Ovary (tissue), 3 donors: Measurements from ENCODE around the gene LYL1.

ENCODE experiments used
- CTCF ChIP-seq, 3 donors: fragments of 450-650 bp in 2 of 3; fragments of 200-600 bp in 1 of 3; IDR thresholded peaks; one replicate each; pipeline versions ENCODE4 v1.5.1 to v1.8.0; 2016 to 2022; ENCODE audit warnings: antibody characterized with exemption in 3 of 3, mild to moderate bottlenecking in 1 of 3
- EP300 ChIP-seq: sonication (generic); formaldehyde crosslinking; IDR thresholded peaks from one replicate; pipeline ENCODE4 v1.6.1; 2017; ENCODE audit warnings: antibody characterized with exemption
- POLR2A ChIP-seq: fragments of 450-650 bp; IDR thresholded peaks from one replicate; pipeline ENCODE4 v1.6.1; 2017; ENCODE audit warnings: antibody characterized with exemption, mild to moderate bottlenecking, moderate library complexity
- donor health status: DM: no; HTN: no; CAD: no.

DNA sequence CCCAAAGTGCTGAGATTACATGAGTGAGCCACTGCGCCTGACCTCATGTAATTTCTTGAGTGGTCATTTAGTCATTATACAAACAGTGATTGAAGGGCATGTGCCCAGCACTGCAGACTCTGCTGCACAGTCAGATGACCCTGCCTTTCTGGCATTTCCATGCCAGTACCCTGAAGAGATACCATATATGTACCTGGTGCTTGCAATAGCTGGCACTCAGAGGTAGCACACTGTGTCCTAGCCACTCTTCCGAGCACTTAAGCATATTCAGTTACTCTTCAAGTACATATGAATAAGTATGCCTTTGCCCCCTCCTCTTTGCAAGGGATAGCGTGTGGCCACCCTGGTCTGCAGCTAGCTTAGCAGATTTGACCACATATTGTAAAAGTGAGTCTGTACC is 32.0 kb upstream of the LYL1 start:
- no peak for TF ChIP-seq CTCF (IDR thresholded peaks at IDR 0.05)
- no peak for TF ChIP-seq POLR2A
- no peak for TF ChIP-seq EP300
